MM.1S (cell line): ENCODE results near the gene ANAPC5.

ENCODE experiments used
- CTCF ChIP-seq: fragments of 300-600 bp; sonication (generic); IDR thresholded peaks from 2 replicates; pipeline ENCODE4 v1.5.1; 2016; ENCODE audit warnings: antibody characterized with exemption, low read length, mixed read lengths
- EZH2 ChIP-seq: fragments of 300-600 bp; sonication (generic); optimal IDR thresholded peaks from 2 replicates; pipeline ENCODE3; 2017; ENCODE audit warnings: low read depth, mild to moderate bottlenecking, antibody characterized with exemption, low read length, mixed read lengths
- EZH2phosphoT487 ChIP-seq: fragments of 300-600 bp; sonication (generic); IDR thresholded peaks from 2 replicates; pipeline ENCODE4 v1.6.1; 2018; ENCODE audit warnings: antibody characterized with exemption, low read length

GRCh38 chr12:121300083-121300819 is 52.0 kb downstream of the ANAPC5 start:
- TF ChIP-seq CTCF (no peak), EZH2 (no peak), EZH2phosphoT487 (no peak)
